Stimulated activated memory B cell treated with anti-CD40 and anti-IgM and Interleukin-4, amounts not matched to agents 10 μg/mL and 1 μg/mL and 100 μg/mL, for 72 hours (primary cell): Measurements from ENCODE around the gene SLC26A11.

Source experiments
- ATAC-seq: fragments of 150-1000 bp; cut with Tn5 transposase; 2 replicates; pipeline ENCODE4 v1.10.0; 2021
- H3K27ac Mint-ChIP-seq: one replicate; pipeline ENCODE4 v1.8.0; 2022; ENCODE audit warnings: mild to moderate bottlenecking, mixed read lengths
- H3K27me3 Mint-ChIP-seq: one replicate; pipeline ENCODE4 v1.8.0; 2022; ENCODE audit warnings: mixed read lengths
- H3K36me3 Mint-ChIP-seq: one replicate; pipeline ENCODE4 v1.8.0; 2022; ENCODE audit warnings: mixed read lengths
- H3K4me1 Mint-ChIP-seq: one replicate; pipeline ENCODE4 v1.8.0; 2022; ENCODE audit warnings: mixed read lengths
- H3K4me3 Mint-ChIP-seq: one replicate; pipeline ENCODE4 v1.8.0; 2022; ENCODE audit warnings: mild to moderate bottlenecking, moderate library complexity, mixed read lengths
- H3K9me3 Mint-ChIP-seq: one replicate; pipeline ENCODE4 v1.8.0; 2022; ENCODE audit warnings: mixed read lengths

The SLC26A11 gene

DNA sequence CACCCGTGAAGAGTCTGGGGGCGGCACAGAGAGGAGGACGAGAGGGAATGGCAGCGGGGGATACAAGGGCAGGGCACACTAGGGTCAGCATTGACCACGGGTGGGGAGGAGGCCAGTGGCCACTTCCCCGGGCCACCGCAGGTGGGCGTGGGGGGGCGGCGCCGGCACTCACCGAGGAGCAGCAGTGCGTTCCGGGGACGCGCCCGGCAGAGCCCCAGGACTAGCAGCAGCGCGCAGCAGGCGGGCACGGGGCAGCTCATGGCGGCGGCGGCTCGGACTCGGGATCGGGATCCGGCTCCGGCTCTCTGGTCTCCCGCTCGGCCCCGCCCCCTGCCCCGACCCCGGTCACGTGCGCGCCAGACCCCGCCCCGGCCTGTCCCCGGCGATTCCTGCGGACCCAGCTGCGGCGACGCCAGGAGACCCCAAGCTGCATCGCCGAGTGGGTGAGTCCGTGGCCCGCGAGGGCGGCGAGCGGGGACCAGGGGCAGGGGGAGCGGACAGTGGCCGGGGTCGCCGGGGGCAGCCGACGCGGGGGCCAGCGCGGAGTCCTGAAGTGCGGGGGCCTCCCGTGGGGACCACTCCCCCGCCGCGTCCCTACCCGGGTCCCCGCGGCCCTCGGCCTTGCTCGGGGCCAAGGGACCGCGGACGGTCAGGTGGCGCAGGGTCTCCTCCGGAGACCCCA is at the start of gene SLC26A11, which contains the start of gene SGSH:
TSS of gene SLC26A11 (plus strand) at position 374 of the 682 bp plus-strand sequence. CDS start 1,134 bp downstream, outside the sequence.
TSS of gene SGSH (minus strand) at position 280 of the 682 bp plus-strand sequence. CDS start at position 260, 20 bp downstream.
- Mint-ChIP-seq H3K27me3 (no peaks in the 10 kb centered on the region), H3K27ac (peak within 1 kb of the TSS; percentile 91), H3K36me3 (peaks cover 38% of the 10 kb centered on the region), H3K9me3 (peaks cover 4% of the 10 kb centered on the region), H3K4me1 (peaks cover 45% of the 10 kb centered on the region), H3K4me3 (peak within 1 kb of the TSS; percentile 86)
- peak; percentile 76 for ATAC-seq

DNA sequence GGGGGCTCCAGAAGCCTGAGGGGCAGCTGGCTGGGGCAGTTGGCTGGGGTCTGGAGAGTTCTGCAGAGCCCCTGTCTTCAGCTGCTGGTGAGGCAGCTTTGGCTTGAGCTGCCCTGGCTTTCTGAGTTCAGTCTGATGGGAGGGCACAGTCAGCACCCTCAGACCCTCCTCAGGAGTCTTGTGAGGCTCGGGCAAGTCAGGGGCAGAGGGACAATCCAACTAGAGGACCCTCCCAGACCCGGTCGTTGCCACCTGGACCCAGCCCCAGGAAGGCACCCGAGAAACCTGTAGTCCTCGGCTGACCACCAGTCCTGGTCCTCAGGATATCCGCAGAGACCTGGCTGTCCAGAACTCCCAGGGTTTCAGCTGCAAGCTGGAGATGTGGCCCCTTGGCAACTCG is 48.5 kb upstream of the SLC26A11 start:
- no peaks in the 10 kb centered on the region for H3K36me3 Mint-ChIP-seq
- H3K4me3 Mint-ChIP-seq = no peak overlapping the region
- H3K4me1 Mint-ChIP-seq = no peaks in the 10 kb centered on the region
- H3K9me3 Mint-ChIP-seq = peaks cover 4% of the 10 kb centered on the region
- peaks cover 57% of the 10 kb centered on the region for H3K27me3 Mint-ChIP-seq
- no peak overlapping the region for H3K27ac Mint-ChIP-seq
- ATAC-seq = no peak

DNA sequence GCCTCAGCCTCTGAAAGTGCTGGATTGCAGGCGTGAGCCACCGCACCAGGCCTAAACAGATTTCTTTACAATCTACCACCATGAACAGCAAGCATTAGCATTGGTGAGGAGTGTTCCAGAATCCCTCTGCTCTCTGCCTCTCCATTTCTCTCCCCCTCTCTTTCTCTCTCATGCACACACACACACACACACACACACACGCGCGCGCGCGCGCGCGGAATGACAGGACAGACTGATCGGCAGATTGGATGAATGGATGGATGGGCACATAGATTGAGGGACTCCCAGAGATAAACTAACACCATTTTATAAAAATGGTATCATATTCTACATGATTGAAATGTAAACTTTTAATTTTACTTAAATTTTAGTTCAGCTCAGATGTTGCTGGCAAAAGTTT is 47.1 kb upstream of the SLC26A11 start:
- Mint-ChIP-seq H3K4me3 (no peak overlapping the region), H3K9me3 (peaks cover 4% of the 10 kb centered on the region), H3K27ac (no peak overlapping the region), H3K36me3 (no peaks in the 10 kb centered on the region), H3K27me3 (peaks cover 60% of the 10 kb centered on the region), H3K4me1 (no peaks in the 10 kb centered on the region)
- no peak for ATAC-seq

DNA sequence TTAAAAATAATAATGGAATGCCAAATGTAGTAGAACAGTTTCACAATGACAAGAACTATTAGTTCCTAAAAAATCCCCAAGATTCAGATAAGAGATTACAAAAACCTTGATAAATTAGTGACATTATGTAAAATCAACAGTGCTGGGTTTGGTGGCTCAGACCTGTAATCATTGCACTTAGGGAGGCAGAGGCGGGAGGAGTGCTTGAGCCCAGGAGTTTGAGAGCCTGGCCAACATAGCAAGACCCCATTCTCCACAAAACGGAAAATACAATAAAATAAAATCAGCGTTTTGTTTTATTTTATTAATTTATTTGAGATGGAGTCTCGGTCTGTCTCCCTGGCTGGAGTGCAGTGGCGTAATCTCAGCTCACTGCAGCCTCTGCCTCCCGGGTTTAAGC is 46.3 kb upstream of the SLC26A11 start:
- H3K4me1 Mint-ChIP-seq = no peaks in the 10 kb centered on the region
- H3K27me3 Mint-ChIP-seq = peaks cover 60% of the 10 kb centered on the region
- H3K36me3 Mint-ChIP-seq = no peaks in the 10 kb centered on the region
- no peak for ATAC-seq
- H3K9me3 Mint-ChIP-seq = peaks cover 2% of the 10 kb centered on the region
- H3K27ac Mint-ChIP-seq = no peak overlapping the region
- H3K4me3 Mint-ChIP-seq = no peak overlapping the region

DNA sequence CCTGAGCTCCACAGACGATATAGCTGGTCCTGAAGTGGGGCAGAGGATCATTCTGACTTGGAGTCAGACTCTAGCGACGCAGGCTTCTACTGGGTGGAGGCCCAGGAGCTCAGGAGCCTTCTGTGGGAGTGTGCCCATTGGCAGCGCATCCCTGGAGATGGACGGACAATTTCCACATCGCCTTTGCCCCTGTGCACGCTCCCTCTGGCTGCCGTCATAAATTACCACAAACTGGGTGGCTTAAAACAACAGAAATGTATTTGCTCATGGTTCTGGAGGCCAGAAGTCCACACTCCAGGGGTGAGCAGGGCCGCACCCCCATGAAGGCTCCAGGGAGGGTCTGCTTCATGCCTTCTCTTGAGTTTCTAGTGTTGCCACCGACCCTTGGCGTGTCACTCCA is 43.5 kb upstream of the SLC26A11 start:
- Mint-ChIP-seq H3K9me3 (no peaks in the 10 kb centered on the region), H3K36me3 (no peaks in the 10 kb centered on the region), H3K27me3 (peaks cover 64% of the 10 kb centered on the region), H3K4me3 (no peak overlapping the region), H3K4me1 (no peaks in the 10 kb centered on the region), H3K27ac (no peak overlapping the region)
- ATAC-seq = no peak

DNA sequence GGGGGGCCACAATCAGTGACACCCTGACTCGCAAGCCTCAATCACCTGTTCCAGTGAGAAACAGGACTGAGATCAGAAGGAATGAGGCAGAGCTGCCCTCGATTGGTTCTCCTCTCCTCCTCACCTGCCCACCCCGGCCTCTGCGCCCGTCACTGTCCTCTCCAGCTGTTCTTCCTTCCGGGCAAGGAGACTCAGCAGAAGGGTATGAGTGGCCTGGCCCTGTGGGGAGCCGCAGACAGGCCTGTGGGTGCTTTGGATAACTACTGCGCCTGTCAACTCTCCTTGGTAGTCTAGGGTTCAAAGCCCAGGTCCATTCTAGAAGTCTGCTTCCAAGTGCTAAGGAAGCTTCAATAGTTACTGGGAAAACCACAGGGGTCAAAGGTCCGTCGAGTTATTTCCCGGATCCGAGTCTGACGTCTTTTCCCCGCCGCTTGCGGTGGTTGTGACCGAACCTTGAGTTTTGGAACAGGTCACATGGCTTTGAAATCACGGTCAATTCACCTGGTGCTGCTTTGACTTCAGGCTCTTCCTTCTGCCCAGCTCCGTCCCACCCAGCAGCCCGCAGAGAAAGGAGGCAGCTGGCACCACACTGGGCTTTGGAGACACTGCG is 42.1 kb upstream of the SLC26A11 start:
- no peak overlapping the region for H3K27ac Mint-ChIP-seq
- H3K4me1 Mint-ChIP-seq = no peaks in the 10 kb centered on the region
- H3K36me3 Mint-ChIP-seq = no peaks in the 10 kb centered on the region
- no peaks in the 10 kb centered on the region for H3K9me3 Mint-ChIP-seq
- no peak for ATAC-seq
- no peak overlapping the region for H3K4me3 Mint-ChIP-seq
- H3K27me3 Mint-ChIP-seq = peaks cover 67% of the 10 kb centered on the region

DNA sequence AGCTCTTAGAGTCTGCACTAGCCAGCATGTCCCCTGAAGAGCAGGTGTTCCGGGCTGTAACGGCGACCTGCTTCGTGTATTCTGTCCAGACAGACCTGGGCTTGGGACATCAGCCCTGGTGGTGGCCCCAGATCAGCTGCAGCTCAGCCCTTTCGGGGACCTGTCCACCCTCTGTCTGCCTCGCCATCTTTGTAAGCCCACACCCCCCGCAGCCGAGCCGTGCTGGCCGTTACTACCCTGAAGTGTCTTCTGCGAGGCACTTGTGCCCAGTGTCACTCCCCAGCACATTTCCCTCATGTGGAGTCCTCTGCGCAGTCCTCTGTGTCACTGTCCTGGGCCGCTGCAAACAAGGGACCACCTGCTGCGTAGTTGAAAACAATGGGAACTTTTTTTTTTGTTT is 40.0 kb upstream of the SLC26A11 start:
- Mint-ChIP-seq H3K4me1 (no peaks in the 10 kb centered on the region), H3K36me3 (no peaks in the 10 kb centered on the region), H3K27ac (no peak overlapping the region), H3K9me3 (no peaks in the 10 kb centered on the region), H3K4me3 (no peak overlapping the region), H3K27me3 (peaks cover 59% of the 10 kb centered on the region)
- no peak for ATAC-seq

DNA sequence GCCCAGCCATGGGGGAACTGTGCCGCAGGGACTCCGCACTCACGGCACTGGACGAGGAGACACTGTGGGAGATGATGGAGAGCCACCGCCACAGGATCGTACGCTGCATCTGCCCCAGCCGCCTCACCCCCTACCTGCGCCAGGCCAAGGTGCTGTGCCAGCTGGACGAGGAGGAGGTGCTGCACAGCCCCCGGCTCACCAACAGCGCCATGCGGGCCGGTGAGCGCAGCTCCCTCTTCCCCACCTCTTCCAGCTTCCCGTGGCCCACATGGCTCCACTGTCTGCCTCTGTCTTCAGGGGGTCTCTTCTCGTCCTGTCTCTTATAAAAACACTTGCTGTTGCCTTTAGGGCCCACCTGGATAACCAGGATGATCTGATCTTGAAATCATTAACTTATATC is 38.8 kb upstream of the SLC26A11 start:
- Mint-ChIP-seq H3K4me3 (no peak overlapping the region), H3K36me3 (no peaks in the 10 kb centered on the region), H3K4me1 (no peaks in the 10 kb centered on the region), H3K9me3 (no peaks in the 10 kb centered on the region), H3K27me3 (peaks cover 64% of the 10 kb centered on the region), H3K27ac (no peak overlapping the region)
- ATAC-seq = no peak

DNA sequence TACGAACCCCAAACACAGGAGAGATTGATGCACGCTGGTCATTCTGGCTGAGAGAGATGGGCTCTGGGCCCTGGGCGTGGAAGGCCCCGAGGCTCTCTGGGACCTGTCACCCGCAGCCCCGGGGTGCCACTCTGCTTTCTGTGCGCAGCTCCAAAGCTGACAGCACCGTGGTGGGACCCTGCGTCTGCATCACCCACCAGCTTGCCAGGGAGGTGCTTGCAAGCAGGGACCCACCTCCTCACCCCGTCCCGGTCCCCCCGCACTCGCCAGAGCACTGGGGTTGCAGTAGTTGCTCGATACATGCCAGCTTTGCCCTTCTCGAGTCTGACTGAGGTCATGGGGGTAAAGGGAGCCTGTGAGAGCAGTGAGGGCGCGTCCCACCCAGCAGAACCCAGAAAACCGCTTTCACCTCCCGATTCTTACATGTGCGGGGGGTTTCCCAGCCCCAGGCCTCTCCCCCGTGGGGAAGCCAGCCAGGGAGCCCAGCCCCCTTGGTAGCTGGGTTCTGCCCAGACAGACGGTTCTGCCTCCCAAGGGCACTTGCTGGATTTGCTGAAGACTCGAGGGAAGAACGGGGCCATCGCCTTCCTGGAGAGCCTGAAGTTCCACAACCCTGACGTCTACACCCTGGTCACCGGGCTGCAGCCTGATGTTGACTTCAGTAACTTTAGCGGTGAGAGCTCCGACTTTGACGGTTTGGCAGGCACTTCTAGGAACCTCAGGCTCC is 37.9 kb upstream of the SLC26A11 start:
- Mint-ChIP-seq H3K27me3 (peaks cover 65% of the 10 kb centered on the region), H3K4me1 (no peaks in the 10 kb centered on the region), H3K36me3 (no peaks in the 10 kb centered on the region), H3K9me3 (no peaks in the 10 kb centered on the region), H3K4me3 (no peak overlapping the region), H3K27ac (no peak overlapping the region)
- ATAC-seq = no peak

DNA sequence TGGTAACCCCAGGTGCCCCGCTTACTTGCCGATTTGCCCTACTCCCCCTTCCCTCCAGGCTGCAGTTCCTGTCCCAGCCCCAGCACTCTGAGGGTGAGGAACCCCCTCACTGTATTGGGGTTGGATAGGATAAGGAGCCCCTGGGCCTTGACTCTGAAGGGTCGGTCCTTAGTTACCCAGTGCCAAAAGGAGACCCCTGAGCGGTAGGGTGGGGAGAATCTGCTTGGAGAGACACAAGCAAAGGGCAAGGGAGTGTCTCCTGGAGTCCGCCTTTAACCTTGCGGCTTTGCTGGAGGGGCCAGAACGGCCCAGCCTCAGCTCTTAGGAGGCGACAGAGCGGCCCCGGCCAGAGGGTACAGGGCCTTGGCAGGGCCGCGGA is 37.4 kb upstream of the SLC26A11 start:
- Mint-ChIP-seq H3K27me3 (peaks cover 65% of the 10 kb centered on the region), H3K4me1 (no peaks in the 10 kb centered on the region), H3K9me3 (no peaks in the 10 kb centered on the region), H3K27ac (no peak overlapping the region), H3K4me3 (no peak overlapping the region), H3K36me3 (no peaks in the 10 kb centered on the region)
- ATAC-seq = no peak

DNA sequence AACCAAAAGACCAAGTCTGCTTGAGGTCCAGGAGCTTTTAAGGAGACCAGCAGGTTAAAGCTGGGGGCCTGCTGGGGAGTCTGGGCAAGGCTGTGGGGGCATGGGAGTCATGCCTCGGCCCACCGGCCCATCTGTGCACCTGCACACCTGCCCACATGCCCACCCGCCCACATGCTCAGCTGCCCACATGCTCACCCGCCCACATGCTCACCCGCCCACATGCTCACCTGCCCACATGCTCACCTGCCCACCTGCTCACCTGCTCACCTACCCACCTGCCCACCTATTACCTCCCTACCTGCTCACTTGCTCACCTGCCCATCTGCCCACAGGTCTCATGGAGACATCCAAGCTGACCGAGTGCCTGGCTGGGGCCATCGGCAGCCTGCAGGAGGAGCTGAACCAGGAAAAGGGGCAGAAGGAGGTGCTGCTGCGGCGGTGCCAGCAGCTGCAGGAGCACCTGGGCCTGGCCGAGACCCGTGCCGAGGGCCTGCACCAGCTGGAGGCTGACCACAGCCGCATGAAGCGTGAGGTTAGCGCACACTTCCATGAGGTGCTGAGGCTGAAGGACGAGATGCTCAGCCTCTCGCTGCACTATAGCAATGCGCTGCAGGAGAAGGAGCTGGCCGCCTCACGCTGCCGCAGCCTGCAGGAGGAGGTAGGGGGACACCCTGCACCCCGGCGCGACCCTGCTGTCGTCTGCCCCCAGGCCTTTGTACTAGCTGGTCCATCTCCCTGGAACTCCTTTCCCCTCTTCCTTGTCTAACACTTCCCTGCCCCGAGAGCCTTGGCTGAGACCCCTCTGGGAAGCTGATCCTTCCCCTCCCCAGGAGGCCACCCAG is 36.4 kb upstream of the SLC26A11 start:
- H3K36me3 Mint-ChIP-seq = no peaks in the 10 kb centered on the region
- ATAC-seq = no peak
- H3K27ac Mint-ChIP-seq = no peak overlapping the region
- peaks cover 60% of the 10 kb centered on the region for H3K27me3 Mint-ChIP-seq
- H3K4me1 Mint-ChIP-seq = no peaks in the 10 kb centered on the region
- no peak overlapping the region for H3K4me3 Mint-ChIP-seq
- no peaks in the 10 kb centered on the region for H3K9me3 Mint-ChIP-seq

DNA sequence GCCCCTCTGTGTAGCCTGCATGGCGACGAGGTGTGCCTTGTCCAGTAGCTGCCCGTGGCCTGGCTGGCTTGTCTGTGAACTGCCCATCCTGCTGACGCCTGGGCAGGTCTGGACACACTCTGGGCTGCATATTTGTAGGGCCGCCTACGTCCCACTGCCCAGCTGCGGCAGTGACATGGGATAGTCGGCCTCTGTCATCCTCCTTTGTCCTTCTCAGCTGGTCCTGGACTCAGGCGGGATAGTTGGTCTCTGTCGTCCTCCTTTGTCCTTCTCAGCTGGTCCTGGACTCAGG is 35.9 kb upstream of the SLC26A11 start:
- Mint-ChIP-seq H3K27me3 (peaks cover 57% of the 10 kb centered on the region), H3K9me3 (no peaks in the 10 kb centered on the region), H3K27ac (no peak overlapping the region), H3K4me3 (no peak overlapping the region), H3K4me1 (no peaks in the 10 kb centered on the region), H3K36me3 (no peaks in the 10 kb centered on the region)
- ATAC-seq = no peak

DNA sequence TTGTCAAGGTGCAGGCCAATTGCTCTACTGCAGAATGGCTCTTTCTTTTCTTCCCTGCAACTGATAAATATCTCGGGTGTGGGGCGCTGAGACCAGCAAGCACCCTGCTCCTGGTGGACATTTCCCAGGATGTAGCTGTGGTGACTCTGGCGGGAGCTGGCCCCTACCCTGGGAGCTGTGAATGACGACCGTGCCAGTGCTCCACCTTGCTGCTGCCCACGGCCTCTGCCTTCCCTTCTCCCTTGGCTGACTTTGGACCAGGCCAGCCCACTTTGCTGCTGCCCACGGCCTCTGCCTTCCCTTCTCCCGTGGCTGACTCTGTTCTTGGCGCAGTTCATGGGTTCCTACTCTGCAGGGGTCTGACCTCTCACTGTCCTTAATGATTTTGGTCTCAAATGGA is 34.3 kb upstream of the SLC26A11 start:
- Mint-ChIP-seq H3K27ac (no peak overlapping the region), H3K4me1 (no peaks in the 10 kb centered on the region), H3K4me3 (no peak overlapping the region), H3K9me3 (no peaks in the 10 kb centered on the region), H3K27me3 (peaks cover 65% of the 10 kb centered on the region), H3K36me3 (no peaks in the 10 kb centered on the region)
- no peak for ATAC-seq

DNA sequence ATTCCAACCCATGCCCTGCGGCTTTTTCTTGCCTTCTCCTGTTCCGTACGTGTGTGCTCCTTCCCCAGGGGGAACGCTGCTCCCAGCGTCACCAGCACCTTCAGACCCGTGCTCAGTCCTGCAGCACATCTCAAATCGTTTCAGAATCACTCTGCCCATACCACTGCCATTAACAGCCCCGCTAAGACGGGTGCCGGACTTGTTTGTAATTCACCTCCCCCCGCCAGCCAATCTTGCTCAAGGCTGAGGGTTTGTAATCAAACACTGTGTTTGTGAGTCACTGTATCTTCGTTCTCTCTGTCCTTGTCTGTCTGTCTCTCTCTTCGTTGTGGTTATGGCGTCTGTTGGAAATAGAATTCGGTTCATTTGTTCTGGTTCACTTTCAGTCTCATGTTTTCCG is 33.1 kb upstream of the SLC26A11 start:
- Mint-ChIP-seq H3K27ac (no peak overlapping the region), H3K27me3 (peaks cover 65% of the 10 kb centered on the region), H3K4me3 (no peak overlapping the region), H3K4me1 (no peaks in the 10 kb centered on the region), H3K36me3 (no peaks in the 10 kb centered on the region), H3K9me3 (no peaks in the 10 kb centered on the region)
- no peak for ATAC-seq

DNA sequence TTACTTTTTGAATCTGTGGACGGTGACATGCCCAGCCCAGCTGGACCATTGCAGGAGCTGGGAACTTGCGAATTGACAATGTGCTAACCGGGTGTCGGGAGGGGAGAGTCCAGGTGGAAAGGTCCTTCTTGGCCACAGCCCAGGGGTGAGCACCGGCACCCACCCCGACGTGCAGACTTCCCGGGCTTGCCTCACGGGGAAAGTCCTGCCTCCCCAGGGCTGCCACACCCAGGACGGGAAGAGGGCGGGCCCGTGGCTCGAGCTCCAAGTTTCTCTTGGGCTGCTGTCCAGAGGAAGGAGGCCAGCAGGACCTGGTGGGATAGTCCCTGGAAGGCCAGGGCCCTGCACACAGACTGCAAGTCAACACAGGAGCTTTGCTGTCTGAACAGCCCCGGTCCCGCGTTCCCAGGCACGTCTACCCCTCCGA is 32.7 kb upstream of the SLC26A11 start:
- Mint-ChIP-seq H3K27ac (no peak overlapping the region), H3K4me3 (no peak overlapping the region), H3K4me1 (no peaks in the 10 kb centered on the region), H3K36me3 (no peaks in the 10 kb centered on the region), H3K9me3 (no peaks in the 10 kb centered on the region), H3K27me3 (peaks cover 65% of the 10 kb centered on the region)
- ATAC-seq = no peak
